H9 (cell line): ENCODE results near the gene VGF. TPM values are rescaled to one million over a fixed set of nuclear protein-coding genes. Genes with fewer than 3 reads are reported as not detected.

Source experiments
- DNase-seq: peaks from one replicate; pipeline ENCODE4 v3.0.0-alpha.2; 2017
- H2AFZ ChIP-seq: one replicate; pipeline ENCODE4 v1.6.1; 2013; ENCODE audit warnings: mild to moderate bottlenecking, low read length, control low read depth, moderate library complexity
- H2AK5ac ChIP-seq: 2 replicates; pipeline ENCODE4 v1.6.1; 2013; ENCODE audit warnings: low read length, control low read depth, mixed read lengths; ENCODE audit not compliant: insufficient read length
- H2BK120ac ChIP-seq: one replicate; pipeline ENCODE4 v1.6.1; 2013; ENCODE audit warnings: low read depth, mild to moderate bottlenecking, low read length, control low read depth, inconsistent platforms; ENCODE audit not compliant: poor library complexity, severe bottlenecking
- H2BK12ac ChIP-seq: 2 replicates; pipeline ENCODE4 v1.6.1; 2013; ENCODE audit warnings: low read length, control low read depth, mixed read lengths, low read depth; ENCODE audit not compliant: insufficient read length
- H2BK15ac ChIP-seq: 2 replicates; pipeline ENCODE4 v1.6.1; 2013; ENCODE audit warnings: low read depth, low read length, control low read depth
- H2BK20ac ChIP-seq: one replicate; pipeline ENCODE4 v1.6.1; 2013; ENCODE audit warnings: low read depth, mild to moderate bottlenecking, low read length, control low read depth, inconsistent platforms; ENCODE audit not compliant: poor library complexity, severe bottlenecking
- H2BK5ac ChIP-seq: 2 replicates; pipeline ENCODE4 v1.6.1; 2013; ENCODE audit warnings: low read length, control low read depth, mixed read lengths; ENCODE audit not compliant: insufficient read length
- H3K14ac ChIP-seq: 2 replicates; pipeline ENCODE4 v1.6.1; 2013; ENCODE audit warnings: low read length, control low read depth; ENCODE audit not compliant: insufficient read depth
- H3K18ac ChIP-seq: 2 replicates; pipeline ENCODE4 v1.6.1; 2013; ENCODE audit warnings: low read depth, mild to moderate bottlenecking, mixed read lengths, low read length, control low read depth; ENCODE audit not compliant: insufficient read length
- H3K23ac ChIP-seq: 2 replicates; pipeline ENCODE4 v1.6.1; 2013; ENCODE audit warnings: low read length, control low read depth, mixed read lengths, low read depth; ENCODE audit not compliant: insufficient read length
- H3K23me2 ChIP-seq: 2 replicates; pipeline ENCODE4 v1.6.1; 2013; ENCODE audit warnings: low read depth, mild to moderate bottlenecking, mixed read lengths, low read length, control low read depth; ENCODE audit not compliant: insufficient read length, poor library complexity, severe bottlenecking
- H3K27ac ChIP-seq: 2 replicates; pipeline ENCODE4 v1.5.1; 2013; ENCODE audit warnings: low read length, control low read depth, mixed read lengths, low read depth; ENCODE audit not compliant: insufficient read length
- H3K27me3 ChIP-seq: 2 replicates; pipeline ENCODE4 v1.6.1; 2013; ENCODE audit warnings: low read length, control low read depth, inconsistent platforms; ENCODE audit not compliant: insufficient read depth
- H3K4ac ChIP-seq: 2 replicates; pipeline ENCODE4 v1.6.1; 2013; ENCODE audit warnings: low read depth, mild to moderate bottlenecking, control low read depth, inconsistent platforms, low read length, moderate library complexity
- H3K4me1 ChIP-seq: 2 replicates; pipeline ENCODE4 v1.6.1; 2013; ENCODE audit warnings: low read length, control low read depth, inconsistent platforms; ENCODE audit not compliant: insufficient read depth
- H3K4me2 ChIP-seq: 2 replicates; pipeline ENCODE4 v1.6.1; 2013; ENCODE audit warnings: low read length, control low read depth, mixed read lengths; ENCODE audit not compliant: insufficient read length, insufficient read depth
- H3K56ac ChIP-seq: 2 replicates; pipeline ENCODE4 v1.6.1; 2013; ENCODE audit warnings: low read depth, mild to moderate bottlenecking, mixed read lengths, low read length, control low read depth; ENCODE audit not compliant: insufficient read length
- H3K79me1 ChIP-seq: 2 replicates; pipeline ENCODE4 v1.6.1; 2013; ENCODE audit warnings: low read depth, mild to moderate bottlenecking, moderate library complexity, low read length, control low read depth, inconsistent platforms; ENCODE audit not compliant: insufficient read depth, poor library complexity, severe bottlenecking
- H3K79me2 ChIP-seq: 2 replicates; pipeline ENCODE4 v1.6.1; 2013; ENCODE audit warnings: low read length, control low read depth, inconsistent platforms; ENCODE audit not compliant: insufficient read depth
- H3K9ac ChIP-seq: 2 replicates; pipeline ENCODE4 v1.6.1; 2013; ENCODE audit warnings: low read length, control low read depth, mixed read lengths; ENCODE audit not compliant: insufficient read length; ENCODE audit errors: extremely low read depth
- H3K9me3 ChIP-seq: one replicate; pipeline ENCODE4 v1.6.1; 2013; ENCODE audit warnings: low read depth, low read length, inconsistent platforms; ENCODE audit not compliant: control insufficient read depth
- H3T11ph ChIP-seq: one replicate; pipeline ENCODE4 v1.6.1; 2013; ENCODE audit warnings: mild to moderate bottlenecking, low read length, control low read depth, inconsistent platforms
- H4K20me1 ChIP-seq: one replicate; pipeline ENCODE4 v1.6.1; 2013; ENCODE audit not compliant: control insufficient read depth, insufficient read length, insufficient read depth
- H4K5ac ChIP-seq: 2 replicates; pipeline ENCODE4 v1.6.1; 2013; ENCODE audit warnings: low read depth, mild to moderate bottlenecking, mixed read lengths, low read length, control low read depth; ENCODE audit not compliant: insufficient read length
- H4K8ac ChIP-seq: replicated peaks from 2 replicates; pipeline ENCODE4 v1.6.1; 2013; ENCODE audit warnings: low read length, control low read depth, mixed read lengths, low read depth; ENCODE audit not compliant: insufficient read length
- H4K91ac ChIP-seq: 2 replicates; pipeline ENCODE4 v1.6.1; 2013; ENCODE audit warnings: low read depth, mild to moderate bottlenecking, moderate library complexity, mixed read lengths, low read length, control low read depth; ENCODE audit not compliant: insufficient read length
- H3K27ac Mint-ChIP-seq, 3 experiments: 2 replicates in 2 of 3; 3 replicates in 1 of 3; pipeline ENCODE4 v1.8.0; 2020 to 2021; ENCODE audit warnings: mixed read lengths in 3 of 3, mild to moderate bottlenecking in 1 of 3, moderate library complexity in 1 of 3
- H3K27me3 Mint-ChIP-seq: 2 replicates; pipeline ENCODE4 v1.8.0; 2021; ENCODE audit warnings: low read depth, mild to moderate bottlenecking, moderate library complexity, mixed read lengths
- H3K36me3 Mint-ChIP-seq, 3 experiments: 2 replicates in 2 of 3; 3 replicates in 1 of 3; pipeline ENCODE4 v1.8.0; 2020 to 2021; ENCODE audit warnings: low read depth in 3 of 3, mixed read lengths in 3 of 3; ENCODE audit not compliant: insufficient read depth in 1 of 3
- H3K4me1 Mint-ChIP-seq, 2 experiments: 2 replicates each; pipeline ENCODE4 v1.8.0; 2020; ENCODE audit warnings: mixed read lengths in 2 of 2
- H3K4me3 Mint-ChIP-seq, 2 experiments: 2 replicates in 1 of 2; 3 replicates in 1 of 2; pipeline ENCODE4 v1.8.0; 2020 to 2021; ENCODE audit warnings: mild to moderate bottlenecking in 2 of 2, mixed read lengths in 2 of 2, moderate library complexity in 1 of 2
- H3K9me3 Mint-ChIP-seq, 2 experiments: 2 replicates in 1 of 2; 3 replicates in 1 of 2; pipeline ENCODE4 v1.8.0; 2020; ENCODE audit warnings: mild to moderate bottlenecking in 2 of 2, mixed read lengths in 2 of 2, moderate library complexity in 1 of 2
- total RNA-seq: library from RNA; stranded (reverse); gene quantifications from 2 replicates; pipeline ENCODE4 v1.2.1, GENCODE V29; 2021
- TF ChIP-seq, protein P1 (sequence below): fragments of 200-600 bp; sonication (generic); conservative IDR thresholded peaks from 3 replicates; pipeline ENCODE4 v1.8.0; 2021; ENCODE audit warnings: antibody characterized with exemption, mild to moderate bottlenecking

The VGF gene
- total RNA-seq, 1 experiment from 2014 or later: 37.1 TPM

- Histone ChIP-seq H3K18ac (no peak overlapping the region), H3T11ph (no peak overlapping the region), H3K79me2 (no peaks in the 10 kb centered on the region), H2BK15ac (no peak overlapping the region), H3K23ac (no peak overlapping the region), H3K9ac (no peak overlapping the region), H2AK5ac (no peak overlapping the region), H3K4ac (no peak overlapping the region), H4K91ac (no peak overlapping the region), H3K23me2 (peaks cover 24% of the 10 kb centered on the region), H3K27ac (no peak overlapping the region), H4K20me1 (no peaks in the 10 kb centered on the region), H4K5ac (no peak overlapping the region), H2BK5ac (no peak overlapping the region), H2BK20ac (no peak overlapping the region), H2BK12ac (no peak overlapping the region), H3K4me2 (no peak overlapping the region), H3K4me1 (peaks cover 7% of the 10 kb centered on the region; the same call in 1 of the 2 replicates), H4K8ac (no peak overlapping the region), H2BK120ac (no peak overlapping the region), H3K14ac (no peak overlapping the region), H3K79me1 (no peaks in the 10 kb centered on the region), H3K56ac (no peak overlapping the region), H3K9me3 (no peaks in the 10 kb centered on the region), H2AFZ (no peak overlapping the region), H3K27me3 (no peaks in the 10 kb centered on the region; the same call in 1 of the 2 replicates)
- TF ChIP-seq, protein P1, sequence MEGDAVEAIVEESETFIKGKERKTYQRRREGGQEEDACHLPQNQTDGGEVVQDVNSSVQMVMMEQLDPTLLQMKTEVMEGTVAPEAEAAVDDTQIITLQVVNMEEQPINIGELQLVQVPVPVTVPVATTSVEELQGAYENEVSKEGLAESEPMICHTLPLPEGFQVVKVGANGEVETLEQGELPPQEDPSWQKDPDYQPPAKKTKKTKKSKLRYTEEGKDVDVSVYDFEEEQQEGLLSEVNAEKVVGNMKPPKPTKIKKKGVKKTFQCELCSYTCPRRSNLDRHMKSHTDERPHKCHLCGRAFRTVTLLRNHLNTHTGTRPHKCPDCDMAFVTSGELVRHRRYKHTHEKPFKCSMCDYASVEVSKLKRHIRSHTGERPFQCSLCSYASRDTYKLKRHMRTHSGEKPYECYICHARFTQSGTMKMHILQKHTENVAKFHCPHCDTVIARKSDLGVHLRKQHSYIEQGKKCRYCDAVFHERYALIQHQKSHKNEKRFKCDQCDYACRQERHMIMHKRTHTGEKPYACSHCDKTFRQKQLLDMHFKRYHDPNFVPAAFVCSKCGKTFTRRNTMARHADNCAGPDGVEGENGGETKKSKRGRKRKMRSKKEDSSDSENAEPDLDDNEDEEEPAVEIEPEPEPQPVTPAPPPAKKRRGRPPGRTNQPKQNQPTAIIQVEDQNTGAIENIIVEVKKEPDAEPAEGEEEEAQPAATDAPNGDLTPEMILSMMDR: no peak
- Mint-ChIP-seq H3K27ac (no peak overlapping the region), H3K27me3 (peaks cover 13% of the 10 kb centered on the region), H3K4me3 (peak overlapping the region in 1 of 2 experiments; percentile 53; a peak in 1 of 5 replicates), H3K36me3 (peaks cover 0 to 25% (median 20%) of the 10 kb centered on the region in 3 experiments; a peak in 4 of 7 replicates), H3K9me3 (no peaks in the 10 kb centered on the region; a peak in 1 of 5 replicates), H3K4me1 (peaks cover 41 to 58% of the 10 kb centered on the region in 2 experiments)
- DNase-seq: no peak
Observed at GRCh38 chr7:101160910-101161309, 4.5 kb downstream of the VGF start.
